HCEC 1CT (cell line): Measurements from ENCODE around the gene PSAT1.

Experiments
- DNase-seq: peaks from one replicate; pipeline ENCODE4 v3.0.0-alpha.2; 2017

Gene PSAT1

GRCh38 chr9:78320030-78320693 is 23.2 kb downstream of the PSAT1 start:
- DNase-seq, result no peak

DNA sequence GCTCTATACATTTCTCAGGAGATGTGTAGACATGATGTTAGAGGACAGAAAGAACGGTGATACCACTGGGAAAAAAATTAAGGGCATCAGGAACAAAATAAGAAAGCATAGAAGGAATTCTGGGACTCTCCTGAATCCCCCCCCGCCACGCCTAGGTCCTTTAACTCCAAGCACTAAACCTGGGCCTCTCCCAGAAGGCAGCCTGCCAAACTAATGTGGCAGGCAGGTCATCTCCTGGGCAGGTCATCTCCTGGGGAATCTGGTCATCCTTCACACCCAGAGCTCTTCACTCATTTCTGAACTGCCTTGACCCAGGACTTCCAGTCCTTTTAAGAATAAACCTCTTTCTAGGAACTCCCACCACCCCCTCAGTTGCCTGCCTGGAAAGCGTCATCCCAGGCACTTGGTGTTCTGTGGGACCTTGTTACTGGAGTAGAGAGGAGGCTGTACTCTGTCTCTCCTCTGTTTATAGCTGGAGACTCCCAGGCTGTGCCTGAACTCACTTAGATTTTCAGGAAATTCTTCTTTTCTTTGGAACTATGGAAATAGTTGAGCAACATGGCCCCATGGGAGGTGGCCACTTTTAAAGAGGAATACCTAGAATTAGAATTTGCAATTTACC is 24.1 kb downstream of the PSAT1 start:
- no peak for DNase-seq

- DNase-seq, result no peak
These were observed 24.6 kb downstream of the PSAT1 start for GRCh38 chr9:78321505-78321904.

- no peak for DNase-seq
These were observed 27.2 kb downstream of the PSAT1 start for GRCh38 chr9:78324068-78324650.

DNA sequence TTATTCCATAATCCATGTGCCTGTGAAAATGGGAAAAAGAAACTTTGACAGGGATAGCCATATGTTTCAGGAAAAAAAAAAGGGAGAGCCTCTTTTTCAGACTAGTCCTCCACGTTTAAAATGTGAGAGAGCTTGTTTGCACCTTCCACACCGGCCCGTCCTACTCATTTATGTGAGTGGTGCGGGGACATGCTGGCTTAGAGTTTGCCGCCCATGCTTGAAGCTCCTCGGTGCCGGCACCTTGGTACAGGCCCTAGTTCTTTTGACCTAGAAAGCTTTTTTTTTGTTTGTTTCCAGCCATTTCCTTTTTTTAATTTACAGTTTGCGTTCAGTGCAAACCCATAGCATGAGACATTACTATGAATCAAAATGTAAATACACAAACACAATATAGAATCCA is 27.8 kb downstream of the PSAT1 start:
- DNase-seq, result no peak

GRCh38 chr9:78325343-78325742 is 28.4 kb downstream of the PSAT1 start:
- DNase-seq, result no peak

DNA sequence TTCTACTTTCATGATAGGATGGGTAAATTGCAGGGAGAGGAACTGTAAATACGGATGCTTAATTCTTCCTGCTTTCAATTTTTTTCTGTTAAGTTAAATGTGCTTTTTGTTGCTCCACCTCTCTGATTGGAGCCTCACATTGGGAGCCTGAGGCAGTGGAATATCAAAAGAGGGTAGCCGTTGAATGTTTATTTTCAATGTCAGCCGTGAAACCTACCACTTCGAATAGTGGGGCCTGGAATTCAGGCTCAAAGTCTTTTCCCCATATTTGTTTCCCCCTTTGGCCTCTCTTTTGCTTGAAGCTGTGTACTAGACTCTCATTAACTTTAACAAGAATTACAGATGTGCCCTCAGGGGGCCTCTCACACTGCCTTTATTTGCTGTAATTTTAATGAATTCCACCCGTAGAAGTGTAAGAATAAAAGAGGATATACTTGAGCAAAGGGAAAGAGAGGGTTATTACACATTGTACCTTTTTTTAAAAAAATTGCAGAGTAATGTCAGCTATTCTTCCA is 29.0 kb downstream of the PSAT1 start:
- no peak for DNase-seq

DNA sequence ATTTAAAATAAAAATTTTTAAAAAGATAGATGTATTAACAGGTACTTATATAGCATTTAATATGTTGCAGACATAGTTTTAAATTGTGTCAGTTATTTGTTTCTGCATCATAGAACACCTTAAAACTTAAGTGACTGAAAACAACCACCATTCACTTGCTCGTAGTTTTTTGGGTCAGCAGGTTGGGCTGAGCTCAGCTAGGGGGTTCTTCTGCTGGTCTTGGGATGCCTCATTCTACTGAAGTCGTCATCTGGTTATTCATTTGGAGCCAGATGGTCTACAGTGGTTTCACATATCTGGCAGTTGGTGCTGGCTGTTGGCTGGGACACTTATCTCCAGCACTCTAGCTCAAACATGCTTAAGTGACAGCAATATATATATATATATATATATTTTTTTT is 29.6 kb downstream of the PSAT1 start:
- no peak for DNase-seq

- no peak for DNase-seq
These were observed 35.5 kb downstream of the PSAT1 start for GRCh38 chr9:78332381-78332780.

- DNase-seq, result no peak
These were observed 51.9 kb downstream of the PSAT1 start for GRCh38 chr9:78348848-78349247.

- DNase-seq, result no peak
These were observed 54.9 kb downstream of the PSAT1 start for GRCh38 chr9:78351816-78352215.

DNA sequence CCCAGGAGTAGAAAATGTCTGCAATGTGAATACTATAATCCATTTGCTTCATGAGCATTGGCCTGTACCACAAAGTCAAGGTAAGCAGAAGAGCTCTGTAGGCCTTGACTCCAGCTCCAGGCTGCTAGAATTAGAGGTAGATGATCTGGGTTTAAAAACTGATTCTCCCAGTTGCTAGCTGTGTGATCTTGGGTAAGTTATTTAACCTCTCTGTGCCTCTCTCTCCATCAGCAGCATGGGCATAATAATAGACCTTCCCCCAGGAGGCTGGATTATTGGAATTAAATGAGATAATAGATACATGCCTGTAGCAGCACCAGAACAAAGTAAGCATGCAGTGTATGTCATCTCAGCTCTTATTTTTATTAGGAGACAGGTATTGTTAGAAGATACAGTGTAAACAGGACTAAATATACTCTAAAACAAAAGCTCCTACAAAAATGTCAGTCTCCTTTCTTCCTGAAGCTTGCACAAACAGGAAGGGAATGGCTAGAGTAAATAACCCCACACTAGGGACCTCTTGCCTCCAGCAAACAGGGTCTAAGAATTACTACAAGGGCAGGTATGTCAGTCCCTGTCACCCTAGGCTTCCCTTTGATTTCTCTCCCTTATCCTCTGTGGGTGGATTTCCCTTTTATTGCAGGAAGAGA is 57.5 kb downstream of the PSAT1 start:
- DNase-seq, result no peak

- DNase-seq, result no peak
These were observed 58.1 kb downstream of the PSAT1 start for GRCh38 chr9:78354989-78355388.

DNA sequence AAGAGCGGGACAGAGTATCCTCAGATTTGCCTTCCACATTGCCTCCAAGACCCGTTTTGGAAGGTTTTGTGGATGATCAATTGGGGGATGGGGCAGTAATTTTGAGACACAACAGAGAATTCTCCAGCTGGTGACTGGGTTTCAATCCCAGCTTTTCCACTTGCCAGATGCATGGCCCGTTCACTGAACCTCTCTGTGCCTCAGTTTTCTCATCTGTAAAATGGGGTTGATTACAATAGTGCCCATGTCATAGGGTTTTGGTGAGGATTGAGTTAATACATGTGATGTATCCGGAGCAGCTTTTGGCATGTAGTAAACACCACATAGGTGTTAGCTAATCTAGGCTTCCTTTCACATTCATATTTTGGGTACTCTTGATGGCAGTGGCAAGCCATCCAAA is 59.7 kb downstream of the PSAT1 start:
- no peak for DNase-seq

DNA sequence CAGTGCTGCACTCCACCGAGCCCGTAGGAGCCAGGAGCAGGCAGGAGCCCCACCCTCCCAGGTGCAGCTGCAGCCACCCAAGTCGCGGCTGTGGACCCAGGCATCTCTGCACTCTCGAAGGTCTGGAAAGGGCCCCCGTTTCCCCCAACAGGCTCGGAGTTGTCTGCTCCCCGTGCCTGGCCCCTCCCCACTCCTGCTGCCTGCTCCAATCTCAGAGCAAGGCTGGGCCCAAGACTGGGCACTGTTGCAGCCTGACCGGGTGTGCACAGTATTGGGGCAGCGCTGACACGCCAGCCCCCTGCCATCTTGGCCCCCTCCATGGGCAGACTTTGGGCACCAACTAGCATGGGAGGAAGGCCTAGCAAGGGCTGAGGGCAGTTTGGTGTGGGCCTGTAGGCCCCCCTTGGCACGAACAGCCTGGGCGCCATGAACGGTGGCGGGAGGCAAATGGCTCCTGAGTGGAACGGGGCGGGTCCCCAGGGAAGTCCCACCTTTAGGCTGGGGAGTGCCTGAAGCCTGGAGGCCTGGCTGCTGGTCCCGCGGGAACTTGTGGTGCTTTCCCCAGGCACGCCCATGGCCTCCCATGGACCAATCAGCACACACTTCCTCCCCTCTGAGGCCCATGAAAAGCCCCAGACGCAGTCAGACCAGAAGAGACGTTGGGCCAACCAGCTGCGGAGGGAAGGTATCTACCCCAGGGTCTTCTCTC is 60.4 kb downstream of the PSAT1 start:
- DNase-seq, result no peak

DNA sequence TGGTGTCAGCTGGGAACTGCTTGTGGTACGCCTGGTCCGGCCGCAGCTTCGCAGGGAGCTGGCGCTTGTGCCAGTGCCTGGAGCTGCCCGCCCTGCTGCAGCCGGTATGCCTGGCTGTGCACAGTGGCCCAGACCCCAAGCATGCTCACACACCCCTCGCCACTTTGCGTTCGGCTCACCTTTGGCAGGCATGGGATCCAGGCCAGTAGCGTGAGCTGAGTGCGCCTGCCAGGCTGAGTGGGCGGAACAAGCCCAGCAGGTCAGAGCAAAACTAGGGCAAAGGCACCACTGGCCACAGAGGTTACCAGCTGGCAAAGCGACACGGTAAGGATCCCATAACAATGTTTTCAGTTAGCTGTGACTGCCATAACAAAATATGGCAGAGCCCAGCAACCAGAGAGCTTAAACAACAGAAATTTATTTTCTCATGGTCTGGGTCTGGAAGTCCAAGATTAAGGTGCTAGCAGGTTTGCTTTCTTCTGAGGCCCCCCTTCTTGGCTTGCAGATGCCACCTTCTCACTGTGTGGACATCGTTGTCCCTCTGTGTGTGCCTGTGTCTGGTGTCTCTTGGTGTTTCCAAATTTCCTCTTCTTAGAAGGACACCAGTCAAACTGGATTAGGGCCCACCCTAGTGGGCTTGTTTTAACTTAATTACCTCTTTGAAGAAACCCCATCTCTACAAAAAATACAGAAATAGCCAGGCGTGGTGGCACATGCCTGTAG is 61.6 kb downstream of the PSAT1 start:
- no peak for DNase-seq

- peak; percentile 51 for DNase-seq
These were observed 66.3 kb downstream of the PSAT1 start for GRCh38 chr9:78363221-78363620.

DNA sequence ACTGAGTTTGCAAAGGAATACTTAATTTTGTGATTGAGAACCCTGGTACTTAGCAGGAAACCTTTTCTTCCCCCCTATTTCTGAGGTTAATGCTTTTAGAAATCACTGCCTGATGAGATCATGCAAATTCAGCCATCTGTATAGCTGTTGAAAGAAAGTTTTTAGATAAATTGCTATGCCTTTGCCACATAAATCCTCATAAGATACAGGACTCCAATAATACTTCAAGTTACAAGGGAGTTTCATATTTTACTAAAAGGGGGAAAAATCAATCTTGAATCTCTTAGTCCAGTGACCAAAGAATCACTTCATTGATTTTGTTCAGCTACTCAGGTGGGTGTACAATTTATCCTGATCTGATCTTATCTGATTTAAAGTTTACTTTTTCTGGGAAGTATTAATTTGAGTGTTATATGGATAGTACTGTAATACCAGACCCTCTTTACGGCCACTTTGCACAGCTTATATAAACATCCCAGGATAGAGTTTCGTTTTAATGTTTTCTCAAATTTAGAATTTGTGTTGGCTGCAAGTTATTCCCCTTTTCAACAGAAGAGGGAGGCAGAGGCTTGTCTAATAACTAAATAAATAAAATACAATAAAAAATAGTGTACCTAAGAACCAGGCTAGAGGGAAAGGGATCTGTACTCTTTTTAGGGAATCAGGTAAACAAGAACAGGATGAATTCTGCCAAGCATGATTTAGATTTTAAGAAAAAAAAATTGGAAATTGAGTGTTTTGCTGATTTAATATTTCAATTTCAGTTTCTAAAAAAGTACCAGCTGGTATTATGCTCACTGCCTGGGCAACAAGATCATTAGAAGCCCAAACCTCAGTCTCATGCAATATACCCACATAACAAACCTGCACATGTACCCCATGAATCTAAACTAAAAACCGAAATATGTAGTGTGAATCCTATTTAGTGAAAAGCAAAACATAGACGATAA is 69.1 kb downstream of the PSAT1 start:
- DNase-seq, result peak; percentile 37

GRCh38 chr9:78366827-78367226 is 69.9 kb downstream of the PSAT1 start:
- no peak for DNase-seq

GRCh38 chr9:78368236-78368635 is 71.3 kb downstream of the PSAT1 start:
- DNase-seq, result no peak

DNA sequence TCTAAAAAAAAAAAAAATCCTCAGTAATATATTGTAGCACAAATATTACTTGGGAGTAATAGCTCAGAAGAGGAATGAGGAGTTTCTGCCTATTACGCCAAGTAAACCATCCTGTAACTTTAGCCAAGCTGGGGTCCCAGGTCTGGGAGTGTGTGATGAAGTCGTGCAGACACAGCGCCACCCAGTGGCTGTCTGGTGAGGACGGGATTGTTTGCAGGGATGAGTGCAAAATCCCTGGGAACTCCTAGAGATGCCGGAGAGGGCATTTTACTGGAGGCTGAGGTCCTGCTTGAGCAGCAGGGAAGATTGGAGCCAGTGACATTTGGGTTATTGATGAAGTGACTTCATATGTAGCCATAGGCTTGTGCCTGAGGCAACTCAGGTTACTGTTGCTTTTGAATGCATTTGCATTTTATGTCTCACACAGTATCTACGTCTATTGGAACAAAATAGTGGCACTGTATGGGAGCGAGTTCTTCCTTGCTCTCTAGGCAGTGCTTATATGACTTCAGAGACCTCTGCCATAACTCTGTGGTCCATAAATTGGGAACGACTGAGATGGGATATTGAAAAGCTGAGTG is 72.8 kb downstream of the PSAT1 start:
- peak; percentile 55 for DNase-seq
